CD4-positive, alpha-beta T cell (primary cell): ENCODE data around the gene MS4A7. TPM values are rescaled to one million over a fixed set of nuclear protein-coding genes. Genes with fewer than 3 reads are reported as not detected.

Experiments
- ATAC-seq: fragments of 200-7000 bp; cut with Tn5 transposase; one replicate; pipeline ENCODE4 v1.10.0; 2022; ENCODE audit warnings: mild to moderate bottlenecking; ENCODE audit not compliant: poor library complexity
- CTCF ChIA-PET: fragments of 350-600 bp; sonication (Branson Sonifier 250); formaldehyde crosslinking; loops from one replicate; lab custom pipeline; 2021; ENCODE audit warnings: antibody characterized with exemption, inconsistent platforms; lab: Charles Lee
- POLR2A ChIA-PET: fragments of 350-600 bp; sonication (Branson Sonifier 250); formaldehyde crosslinking; loops from one replicate; lab custom pipeline; 2021; ENCODE audit warnings: antibody characterized with exemption, inconsistent platforms; lab: Charles Lee
- DNase-seq, 14 experiments: peaks; one replicate each; pipeline ENCODE4 v3.0.0-alpha.2; 2013 to 2020; ENCODE audit warnings: mixed read lengths in 2 of 14
- H3K27ac ChIP-seq, 2 donors: one replicate each; pipeline versions ENCODE4 v1.5.1 to v1.7.0; 2013; ENCODE audit warnings: low read length in 2 of 2, low read depth in 1 of 2, mild to moderate bottlenecking in 1 of 2
- H3K27me3 ChIP-seq, 2 experiments: 1 replicate in 1 of 2; 2 replicates in 1 of 2; pipeline versions ENCODE4 v1.6.1 to v1.7.0; 2013; ENCODE audit warnings: low read length in 2 of 2, control low read depth in 1 of 2, mild to moderate bottlenecking in 1 of 2, moderate library complexity in 1 of 2; ENCODE audit not compliant: insufficient read depth in 2 of 2, control insufficient read depth in 1 of 2
- H3K36me3 ChIP-seq: one replicate; pipeline ENCODE4 v1.6.1; 2013; ENCODE audit warnings: low read length, control low read depth; ENCODE audit not compliant: insufficient read depth
- H3K4me1 ChIP-seq: one replicate; pipeline ENCODE4 v1.6.1; 2013; ENCODE audit warnings: low read length, control low read depth; ENCODE audit not compliant: insufficient read depth
- H3K4me3 ChIP-seq: one replicate; pipeline ENCODE4 v1.5.1; 2013; ENCODE audit warnings: mild to moderate bottlenecking, low read length, moderate library complexity
- H3K9me3 ChIP-seq, 2 experiments: 1 replicate in 1 of 2; 2 replicates in 1 of 2; pipeline versions ENCODE4 v1.6.1 to v1.7.0; 2013; ENCODE audit warnings: low read length in 2 of 2, mild to moderate bottlenecking in 2 of 2, control low read depth in 1 of 2, moderate library complexity in 1 of 2; ENCODE audit not compliant: control insufficient read depth in 1 of 2, insufficient read depth in 1 of 2
- H3K27ac Mint-ChIP-seq: one replicate; pipeline ENCODE4 v1.8.0; 2020; ENCODE audit warnings: mixed read lengths
- H3K27me3 Mint-ChIP-seq: one replicate; pipeline ENCODE4 v1.8.0; 2021; ENCODE audit warnings: mixed read lengths
- H3K36me3 Mint-ChIP-seq: one replicate; pipeline ENCODE4 v1.8.0; 2021; ENCODE audit warnings: low read depth, mixed read lengths
- H3K4me1 Mint-ChIP-seq: one replicate; pipeline ENCODE4 v1.8.0; 2021; ENCODE audit warnings: low read depth, mixed read lengths
- H3K4me3 Mint-ChIP-seq: one replicate; pipeline ENCODE4 v1.8.0; 2020; ENCODE audit warnings: mild to moderate bottlenecking, mixed read lengths
- H3K9me3 Mint-ChIP-seq: one replicate; pipeline ENCODE4 v1.8.0; 2020; ENCODE audit warnings: mixed read lengths
- CTCF ChIP-seq: fragments of 200-600 bp; IDR thresholded peaks from one replicate; pipeline ENCODE4 v1.8.0; 2022; ENCODE audit warnings: antibody characterized with exemption, mild to moderate bottlenecking
- intact Hi-C, 2 experiments: fragments of 100-400 bp; cut with DNase I in 1 of 2; cut with micrococcal nuclease in 1 of 2; formaldehyde crosslinking; loops; one replicate each; pipeline versions ENCODE4 v1.15.1 to v1.9.0; 2023 to 2025; cut with DNase I, micrococcal nuclease
- total RNA-seq, 174 experiments: library from RNA in 2 of 174; stranded (reverse) in 2 of 174; gene quantifications; one replicate each; pipeline ENCODE4 v1.2.3 and lab custom pipeline; 2021 to 2026

Gene MS4A7
- total RNA-seq, 2 experiments from 2014 or later = 0.80 TPM; not detected in 1

- Mint-ChIP-seq H3K4me3 (no peak overlapping the region), H3K4me1 (no peaks in the 10 kb centered on the region), H3K9me3 (no peaks in the 10 kb centered on the region), H3K27me3 (no peaks in the 10 kb centered on the region), H3K27ac (no peak overlapping the region), H3K36me3 (no peaks in the 10 kb centered on the region)
- Histone ChIP-seq H3K27me3 (peaks cover 0 to 6% of the 10 kb centered on the region in 2 experiments), H3K36me3 (no peaks in the 10 kb centered on the region), H3K27ac (no peak overlapping the region), H3K4me1 (no peaks in the 10 kb centered on the region), H3K4me3 (no peak overlapping the region), H3K9me3 (no peaks in the 10 kb centered on the region)
- CTCF ChIA-PET = no interaction called here
- POLR2A ChIA-PET = no interaction called here
- intact Hi-C loops = no loop called here
- peak in 3 of 14 experiments; percentile 15 to 25 (median 16) for DNase-seq
- TF ChIP-seq CTCF = no peak
- no peak for ATAC-seq
These were observed 18.5 kb downstream of the MS4A7 start for GRCh38 chr11:60396799-60397198.

- no peak for ATAC-seq
These were observed 41.7 kb downstream of the MS4A7 start for GRCh38 chr11:60420015-60420414.

GRCh38 chr11:60422609-60423008, 44.3 kb downstream of the MS4A7 start:
- Histone ChIP-seq H3K4me3 (no peak overlapping the region), H3K9me3 (no peaks in the 10 kb centered on the region), H3K4me1 (no peaks in the 10 kb centered on the region), H3K36me3 (no peaks in the 10 kb centered on the region), H3K27me3 (no peaks in the 10 kb centered on the region), H3K27ac (no peak overlapping the region)
- peaks cover 6% of the 10 kb centered on the region for H3K27me3 Mint-ChIP-seq
- DNase-seq (no peak), ATAC-seq (no peak)
- POLR2A ChIA-PET = no interaction called here
- TF ChIP-seq CTCF = no peak
- H3K9me3 Mint-ChIP-seq = no peaks in the 10 kb centered on the region
- H3K4me1 Mint-ChIP-seq = no peaks in the 10 kb centered on the region
- H3K36me3 Mint-ChIP-seq = no peaks in the 10 kb centered on the region
- CTCF ChIA-PET = no interaction called here
- H3K4me3 Mint-ChIP-seq = no peak overlapping the region
- intact Hi-C loops = no loop called here
- H3K27ac Mint-ChIP-seq = no peak overlapping the region

More at GRCh38 chr11:60420015-60420414, 41.7 kb downstream of the MS4A7 start:
- Mint-ChIP-seq H3K9me3 (no peaks in the 10 kb centered on the region), H3K4me1 (no peaks in the 10 kb centered on the region), H3K27ac (no peak overlapping the region), H3K27me3 (peaks cover 22% of the 10 kb centered on the region), H3K4me3 (no peak overlapping the region), H3K36me3 (no peaks in the 10 kb centered on the region)
- Histone ChIP-seq H3K9me3 (no peaks in the 10 kb centered on the region), H3K4me3 (no peak overlapping the region), H3K4me1 (no peaks in the 10 kb centered on the region), H3K27ac (no peak overlapping the region), H3K27me3 (peaks cover 0 to 12% of the 10 kb centered on the region in 2 experiments), H3K36me3 (no peaks in the 10 kb centered on the region)
- no peak for DNase-seq
- no peak for TF ChIP-seq CTCF
- ChIA-PET CTCF (no interaction called here), POLR2A (no interaction called here)
- intact Hi-C loops = no loop called here
